AG09319 (cell line): ENCODE results near the gene HOXA2.
A peak's percentile ranks its signal among the peaks of the same experiment; 100 is the strongest.

Source experiments
- DNase-seq: peaks from one replicate; pipeline ENCODE4 v3.0.0-alpha.2; 2010; ENCODE audit warnings: low read depth; ENCODE audit errors: extremely low read depth
- TF ChIP-seq, protein P1 (sequence below): IDR thresholded peaks from 2 replicates; pipeline ENCODE4 v1.5.1; 2011; ENCODE audit warnings: low read depth, mild to moderate bottlenecking, inconsistent platforms, low read length, moderate library complexity

HOXA2 gene

DNA sequence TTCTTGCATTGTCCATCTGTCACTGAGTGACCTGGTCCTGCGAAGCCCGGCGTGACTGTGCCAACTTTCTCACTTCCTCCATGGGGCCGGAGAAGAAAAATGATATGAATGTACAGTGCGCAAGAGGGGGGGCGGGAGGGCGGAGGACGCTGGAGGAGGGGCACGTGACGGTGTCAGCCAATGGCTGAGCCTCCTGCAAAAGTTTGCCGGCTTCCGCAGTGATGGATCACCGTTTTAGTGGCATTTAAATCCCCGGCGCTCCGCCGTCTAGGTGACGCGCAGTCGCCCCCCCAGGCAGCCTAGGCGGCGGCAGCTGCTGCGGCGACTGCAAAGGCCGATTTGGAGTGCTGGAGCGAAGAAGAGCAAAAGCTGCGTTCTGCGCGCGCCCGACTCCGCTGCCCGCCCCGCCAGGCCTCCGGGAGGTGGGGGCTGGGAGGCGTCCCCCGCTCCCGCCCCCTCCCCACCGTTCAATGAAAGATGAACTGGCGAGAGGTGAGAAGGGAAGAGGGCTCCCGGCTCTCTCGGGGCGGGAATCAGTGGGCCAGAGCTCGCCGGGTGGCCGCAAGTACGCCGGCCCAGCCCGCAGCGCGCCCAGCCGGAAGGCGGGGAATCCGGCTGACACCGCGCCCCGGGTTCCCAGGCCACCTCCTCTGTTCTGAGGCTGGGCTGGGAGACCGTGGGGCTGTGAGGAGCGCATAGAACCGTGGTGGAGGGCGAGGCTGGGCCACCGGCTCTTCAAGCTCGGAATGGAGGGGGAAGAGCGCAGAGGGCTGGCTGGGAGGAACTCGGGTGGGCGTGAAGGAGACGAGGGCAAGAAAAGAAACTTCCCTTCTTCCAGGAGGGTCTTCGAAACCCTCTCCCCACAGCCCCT, 6.4 kb downstream of the HOXA2 start, which contains the start of gene HOXA1:
Gene HOXA1 (minus strand): TSS at position 104 of the 871 bp plus-strand sequence. CDS start 88 bp downstream, at position 16.
- DNase-seq: peak; percentile 16
- TF ChIP-seq, protein P1, sequence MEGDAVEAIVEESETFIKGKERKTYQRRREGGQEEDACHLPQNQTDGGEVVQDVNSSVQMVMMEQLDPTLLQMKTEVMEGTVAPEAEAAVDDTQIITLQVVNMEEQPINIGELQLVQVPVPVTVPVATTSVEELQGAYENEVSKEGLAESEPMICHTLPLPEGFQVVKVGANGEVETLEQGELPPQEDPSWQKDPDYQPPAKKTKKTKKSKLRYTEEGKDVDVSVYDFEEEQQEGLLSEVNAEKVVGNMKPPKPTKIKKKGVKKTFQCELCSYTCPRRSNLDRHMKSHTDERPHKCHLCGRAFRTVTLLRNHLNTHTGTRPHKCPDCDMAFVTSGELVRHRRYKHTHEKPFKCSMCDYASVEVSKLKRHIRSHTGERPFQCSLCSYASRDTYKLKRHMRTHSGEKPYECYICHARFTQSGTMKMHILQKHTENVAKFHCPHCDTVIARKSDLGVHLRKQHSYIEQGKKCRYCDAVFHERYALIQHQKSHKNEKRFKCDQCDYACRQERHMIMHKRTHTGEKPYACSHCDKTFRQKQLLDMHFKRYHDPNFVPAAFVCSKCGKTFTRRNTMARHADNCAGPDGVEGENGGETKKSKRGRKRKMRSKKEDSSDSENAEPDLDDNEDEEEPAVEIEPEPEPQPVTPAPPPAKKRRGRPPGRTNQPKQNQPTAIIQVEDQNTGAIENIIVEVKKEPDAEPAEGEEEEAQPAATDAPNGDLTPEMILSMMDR: no peak

DNA sequence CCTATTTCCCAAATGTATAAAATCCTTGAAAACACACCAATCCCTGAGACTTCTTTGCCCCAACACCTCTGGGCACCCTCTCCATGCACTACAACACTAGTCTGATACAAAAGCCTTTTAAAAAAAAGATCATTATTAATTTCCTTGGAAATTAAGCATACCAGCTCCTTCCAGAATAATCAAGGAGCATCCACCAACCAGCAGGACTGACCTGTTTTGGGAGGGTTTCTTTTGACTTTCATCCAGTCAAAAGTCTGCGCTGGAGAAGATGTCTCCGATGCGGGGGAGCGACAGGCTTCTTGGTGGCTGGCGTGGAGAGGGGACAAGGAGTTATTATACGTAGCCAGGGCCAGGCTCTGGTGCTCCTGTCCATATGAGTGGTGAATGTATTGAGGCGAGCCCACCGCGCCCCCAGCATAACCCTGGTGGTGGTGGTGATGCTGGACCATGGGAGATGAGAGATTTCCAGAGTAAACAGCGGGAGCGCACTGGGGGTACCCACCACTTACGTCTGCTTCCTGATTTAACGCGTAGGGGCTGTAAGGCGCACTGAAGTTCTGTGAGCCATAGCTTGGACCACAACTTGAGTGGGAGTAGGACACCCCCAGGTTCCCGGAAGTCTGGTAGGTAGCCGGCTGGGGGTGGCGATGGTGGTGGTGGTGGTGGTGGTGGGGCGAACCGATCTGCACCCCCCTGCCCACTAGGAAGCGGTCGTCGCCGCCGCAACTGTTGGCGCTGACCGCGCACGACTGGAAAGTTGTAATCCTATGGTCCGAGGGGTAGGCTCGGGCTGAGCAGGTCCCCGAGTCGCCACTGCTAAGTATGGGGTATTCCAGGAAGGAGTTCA, 7.2 kb downstream of the HOXA2 start:
- no peak for DNase-seq
- TF ChIP-seq, protein P1: no peak

DNA sequence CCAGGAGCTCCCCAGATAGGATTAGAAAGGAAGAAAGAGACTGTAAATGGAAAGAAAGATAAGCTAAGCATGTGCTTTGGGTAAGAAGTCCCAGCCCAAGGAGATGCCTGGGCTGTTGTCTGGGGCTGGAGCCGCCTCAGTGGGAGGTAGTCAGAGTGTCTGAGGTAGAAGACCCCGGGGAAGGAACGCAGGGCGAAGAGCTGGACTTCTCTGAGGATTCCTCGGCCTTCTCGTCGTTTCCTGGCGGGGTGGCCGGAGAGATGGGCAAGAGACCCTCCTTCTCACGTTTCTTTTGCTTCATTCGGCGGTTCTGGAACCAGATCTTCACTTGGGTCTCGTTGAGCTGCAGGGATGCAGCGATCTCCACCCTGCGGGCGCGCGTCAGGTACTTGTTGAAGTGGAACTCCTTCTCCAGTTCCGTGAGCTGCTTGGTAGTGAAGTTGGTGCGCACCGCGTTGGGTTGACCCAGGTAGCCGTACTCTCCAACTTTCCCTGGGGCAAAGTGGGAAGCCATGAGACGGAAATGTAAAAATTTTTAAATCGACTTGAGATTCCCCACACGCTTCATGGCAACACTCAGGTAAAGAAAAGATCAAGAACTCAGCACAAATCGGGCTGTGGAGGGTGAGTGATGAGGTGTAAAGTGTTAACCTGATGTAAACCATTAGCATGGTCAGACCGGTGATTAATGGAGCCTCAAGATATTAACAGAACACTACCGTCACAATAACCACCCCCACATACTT, 8.0 kb downstream of the HOXA2 start:
- TF ChIP-seq, protein P1: no peak
- DNase-seq: no peak

DNA sequence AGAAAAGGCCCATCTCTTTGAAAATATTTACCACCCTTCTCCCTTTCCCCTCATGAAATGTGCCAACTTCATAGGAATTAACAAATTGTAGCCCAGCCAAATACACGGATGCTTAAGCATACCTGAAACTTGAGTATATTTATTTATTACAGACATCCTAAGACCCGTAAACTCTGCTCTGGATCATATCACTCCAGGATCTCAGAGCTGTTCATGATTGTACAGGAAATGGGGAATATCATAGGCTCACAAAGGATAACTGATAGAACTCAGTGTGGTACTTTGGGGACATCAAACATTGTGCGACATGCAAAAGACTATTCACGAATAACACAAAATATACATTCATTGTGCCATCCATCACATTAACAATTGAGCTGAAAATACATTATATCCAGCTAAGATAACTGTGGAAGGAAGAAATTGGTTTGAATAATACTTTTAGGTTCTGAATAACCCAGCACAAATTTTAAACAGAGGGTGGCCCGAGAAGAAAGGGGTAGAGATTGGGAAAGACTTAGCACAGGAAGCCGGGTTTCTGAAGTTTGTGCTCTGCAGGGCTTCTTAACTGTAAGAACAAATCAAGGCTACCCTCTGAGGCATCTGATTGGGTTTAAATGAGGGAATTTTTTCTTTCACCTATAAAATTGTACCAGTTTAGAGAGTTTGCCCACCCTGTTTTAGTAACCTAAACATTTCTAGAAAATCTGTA, 9.1 kb downstream of the HOXA2 start:
- TF ChIP-seq, protein P1: no peak
- DNase-seq: no peak

DNA sequence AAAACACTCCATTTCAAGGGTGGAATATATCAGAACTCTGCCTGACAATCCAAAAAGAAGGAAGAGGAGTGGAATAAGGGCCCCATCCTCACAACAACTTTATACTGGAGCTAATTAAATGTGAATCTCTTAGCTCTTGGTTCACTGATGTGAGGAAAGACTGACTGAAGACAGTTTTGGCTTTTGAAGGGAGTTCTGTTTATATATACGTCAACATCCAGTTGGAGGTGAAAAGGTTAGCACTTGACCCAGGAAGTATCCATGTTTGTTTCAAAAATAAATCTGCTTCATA, 9.7 kb downstream of the HOXA2 start:
- DNase-seq: no peak
- TF ChIP-seq, protein P1: no peak

DNA sequence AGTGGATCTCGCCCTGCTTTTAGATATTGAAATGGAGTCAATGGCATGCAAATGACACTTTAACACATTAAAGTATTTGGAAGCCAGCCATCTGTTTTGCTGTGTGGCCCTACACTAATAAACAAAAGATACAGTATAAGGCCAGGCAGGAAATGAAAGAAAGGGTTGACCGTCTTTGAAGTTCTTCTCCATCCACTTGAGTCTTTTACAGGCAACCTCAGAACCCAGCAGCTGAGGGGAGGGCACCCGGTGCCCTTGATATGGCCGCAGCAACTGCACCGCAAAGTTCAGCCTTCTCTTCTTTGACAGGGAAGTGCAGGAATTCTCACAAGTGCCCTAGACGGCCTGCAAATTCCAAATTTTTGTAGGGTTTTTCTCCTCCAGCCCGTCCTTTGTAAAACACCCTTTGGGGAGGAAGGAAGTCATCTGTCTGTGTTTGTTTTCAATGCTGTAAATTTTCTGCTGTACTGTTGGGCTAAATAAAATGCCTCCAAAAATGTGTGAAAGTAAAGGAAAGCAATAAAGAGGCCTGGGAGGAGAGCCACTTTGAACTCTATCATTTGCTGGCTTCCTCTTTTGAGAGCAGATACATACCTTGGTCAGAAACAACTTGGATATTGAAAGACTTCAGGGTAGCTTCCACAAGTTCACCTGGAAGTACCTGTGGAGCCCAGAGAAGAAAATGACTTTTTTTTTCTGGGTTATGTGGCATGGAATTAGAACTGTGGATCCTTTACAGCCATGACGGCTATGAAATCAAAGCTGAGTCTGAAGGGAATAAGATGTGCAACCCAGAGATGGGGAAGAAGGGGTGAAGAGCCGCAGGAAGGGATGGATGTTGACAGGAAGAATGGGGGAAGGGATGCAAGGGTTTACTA, 10.3 kb downstream of the HOXA2 start:
- TF ChIP-seq, protein P1: no peak
- DNase-seq: no peak
